ENCODE results near the gene EHHADH. TPM values are rescaled to one million over a fixed set of nuclear protein-coding genes. Genes with fewer than 3 reads are reported as not detected.

EHHADH gene
- total RNA-seq, 1 experiment from 2014 or later: 4.2 TPM

DNA sequence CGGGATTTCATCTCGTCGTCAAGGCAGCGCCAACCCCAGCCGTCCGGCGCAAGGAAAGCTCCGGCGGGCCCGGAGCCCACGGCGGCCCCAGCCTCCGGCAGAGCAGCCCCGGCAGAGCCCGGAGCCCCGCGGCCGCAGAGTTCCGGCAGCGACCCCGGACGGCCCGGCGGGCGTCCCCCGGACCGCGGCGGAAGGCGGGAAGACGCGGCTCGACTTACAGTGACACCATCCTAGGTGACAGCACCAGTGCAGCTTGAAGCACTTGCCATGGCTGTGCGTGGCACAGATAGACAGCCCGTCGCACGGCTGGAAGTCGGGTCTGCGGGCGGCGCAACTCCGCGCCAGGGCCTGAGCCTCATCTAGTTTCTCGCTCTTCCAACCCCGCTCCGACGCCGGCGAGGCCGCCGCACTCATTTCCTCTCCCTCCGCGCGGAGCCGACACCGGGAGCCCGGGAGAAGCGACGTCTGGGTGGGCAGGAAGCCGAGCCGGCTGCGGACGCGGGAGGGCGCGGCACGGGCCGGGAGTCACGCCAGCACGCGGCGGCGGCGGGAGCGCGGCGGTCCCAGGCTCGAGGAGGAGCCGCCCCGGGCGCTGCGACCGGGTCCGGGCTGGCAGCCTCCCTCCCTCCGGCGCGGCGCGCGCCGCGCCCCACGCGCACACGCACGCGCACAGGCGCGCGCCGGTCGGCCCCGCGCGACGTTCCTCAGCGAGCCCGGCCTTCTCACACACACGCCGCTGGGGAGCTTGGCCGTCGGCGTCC, 101.3 kb downstream of the EHHADH start, which contains the start of gene C3orf70 (continued):
- TF ChIP-seq IRF2 (CRISPR knock-in tag; IDR thresholded peaks at IDR 0.05; ENCODE audit: borderline replicate concordance, low read depth) (no peak), FOXP1 (CRISPR knock-in tag; IDR thresholded peaks at IDR 0.05; ENCODE audit: borderline replicate concordance) (peak; percentile 77), GTF2I (CRISPR knock-in tag; conservative IDR thresholded peaks at IDR 0.05) (no peak)
- TF ChIP-seq, protein P1, sequence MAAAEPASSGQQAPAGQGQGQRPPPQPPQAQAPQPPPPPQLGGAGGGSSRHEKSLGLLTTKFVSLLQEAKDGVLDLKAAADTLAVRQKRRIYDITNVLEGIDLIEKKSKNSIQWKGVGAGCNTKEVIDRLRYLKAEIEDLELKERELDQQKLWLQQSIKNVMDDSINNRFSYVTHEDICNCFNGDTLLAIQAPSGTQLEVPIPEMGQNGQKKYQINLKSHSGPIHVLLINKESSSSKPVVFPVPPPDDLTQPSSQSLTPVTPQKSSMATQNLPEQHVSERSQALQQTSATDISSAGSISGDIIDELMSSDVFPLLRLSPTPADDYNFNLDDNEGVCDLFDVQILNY (CRISPR knock-in tag; IDR thresholded peaks at IDR 0.05): peak; percentile 83; the same call in 1 of the 2 replicates
- TF ChIP-seq, protein P2, sequence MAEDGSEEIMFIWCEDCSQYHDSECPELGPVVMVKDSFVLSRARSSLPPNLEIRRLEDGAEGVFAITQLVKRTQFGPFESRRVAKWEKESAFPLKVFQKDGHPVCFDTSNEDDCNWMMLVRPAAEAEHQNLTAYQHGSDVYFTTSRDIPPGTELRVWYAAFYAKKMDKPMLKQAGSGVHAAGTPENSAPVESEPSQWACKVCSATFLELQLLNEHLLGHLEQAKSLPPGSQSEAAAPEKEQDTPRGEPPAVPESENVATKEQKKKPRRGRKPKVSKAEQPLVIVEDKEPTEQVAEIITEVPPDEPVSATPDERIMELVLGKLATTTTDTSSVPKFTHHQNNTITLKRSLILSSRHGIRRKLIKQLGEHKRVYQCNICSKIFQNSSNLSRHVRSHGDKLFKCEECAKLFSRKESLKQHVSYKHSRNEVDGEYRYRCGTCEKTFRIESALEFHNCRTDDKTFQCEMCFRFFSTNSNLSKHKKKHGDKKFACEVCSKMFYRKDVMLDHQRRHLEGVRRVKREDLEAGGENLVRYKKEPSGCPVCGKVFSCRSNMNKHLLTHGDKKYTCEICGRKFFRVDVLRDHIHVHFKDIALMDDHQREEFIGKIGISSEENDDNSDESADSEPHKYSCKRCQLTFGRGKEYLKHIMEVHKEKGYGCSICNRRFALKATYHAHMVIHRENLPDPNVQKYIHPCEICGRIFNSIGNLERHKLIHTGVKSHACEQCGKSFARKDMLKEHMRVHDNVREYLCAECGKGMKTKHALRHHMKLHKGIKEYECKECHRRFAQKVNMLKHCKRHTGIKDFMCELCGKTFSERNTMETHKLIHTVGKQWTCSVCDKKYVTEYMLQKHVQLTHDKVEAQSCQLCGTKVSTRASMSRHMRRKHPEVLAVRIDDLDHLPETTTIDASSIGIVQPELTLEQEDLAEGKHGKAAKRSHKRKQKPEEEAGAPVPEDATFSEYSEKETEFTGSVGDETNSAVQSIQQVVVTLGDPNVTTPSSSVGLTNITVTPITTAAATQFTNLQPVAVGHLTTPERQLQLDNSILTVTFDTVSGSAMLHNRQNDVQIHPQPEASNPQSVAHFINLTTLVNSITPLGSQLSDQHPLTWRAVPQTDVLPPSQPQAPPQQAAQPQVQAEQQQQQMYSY (CRISPR knock-in tag; IDR thresholded peaks at IDR 0.05): peak; percentile 10; the same call in 1 of the 2 replicates

DNA sequence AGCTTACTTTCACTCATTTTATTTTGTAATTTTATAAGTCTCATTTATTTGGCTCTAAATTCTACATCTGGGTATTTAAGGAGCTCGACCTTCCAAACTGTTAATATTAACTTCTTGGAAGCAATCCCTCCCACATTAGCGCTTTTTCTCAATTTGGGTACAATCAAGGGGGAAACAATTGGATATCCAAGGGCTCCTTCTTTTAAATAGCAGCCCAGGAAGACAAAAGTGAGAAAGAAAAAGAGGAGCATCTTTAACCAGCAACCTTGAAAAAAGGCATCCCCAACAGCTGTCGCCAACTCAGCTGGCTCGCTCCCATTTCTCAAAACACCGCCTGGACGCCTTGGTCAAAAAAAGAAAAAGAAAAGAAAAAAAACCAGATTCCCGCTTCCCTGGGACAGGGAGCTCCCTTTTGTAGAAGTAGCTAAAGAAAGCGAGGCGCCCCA, 101.9 kb downstream of the EHHADH start:
- ATAC-seq (no peak), DNase-seq (ENCODE audit: low spot score) (no peak)
- ChIA-PET CTCF (interaction anchor here (0.7 to 1.9 kb wide), 6 partner anchors 25 to 611 kb away, joined by 3 to 6 read pairs (median 3); no protein-coding TSS in a partner anchor), POLR2A (interaction anchor here (0.5 kb wide), 1 partner anchor 141 kb away, joined by 4 read pairs; no protein-coding TSS in a partner anchor)
- Mint-ChIP-seq H3K4me3 (peak overlapping the region; percentile 75), H3K9me3 (no peaks in the 10 kb centered on the region), H3K27ac (no peak overlapping the region), H3K27me3 (ENCODE audit: low read depth) (peaks cover 43% of the 10 kb centered on the region), H3K4me1 (peaks cover 7% of the 10 kb centered on the region), H3K36me3 (no peaks in the 10 kb centered on the region)
- TF ChIP-seq NFATC4 (CRISPR knock-in tag; IDR thresholded peaks at IDR 0.05): no peak
- TF ChIP-seq OVOL2 (CRISPR knock-in tag; IDR thresholded peaks at IDR 0.05; ENCODE audit: borderline replicate concordance): no peak
- TF ChIP-seq, protein P2 (CRISPR knock-in tag; IDR thresholded peaks at IDR 0.05): no peak
- TF ChIP-seq, protein P3, sequence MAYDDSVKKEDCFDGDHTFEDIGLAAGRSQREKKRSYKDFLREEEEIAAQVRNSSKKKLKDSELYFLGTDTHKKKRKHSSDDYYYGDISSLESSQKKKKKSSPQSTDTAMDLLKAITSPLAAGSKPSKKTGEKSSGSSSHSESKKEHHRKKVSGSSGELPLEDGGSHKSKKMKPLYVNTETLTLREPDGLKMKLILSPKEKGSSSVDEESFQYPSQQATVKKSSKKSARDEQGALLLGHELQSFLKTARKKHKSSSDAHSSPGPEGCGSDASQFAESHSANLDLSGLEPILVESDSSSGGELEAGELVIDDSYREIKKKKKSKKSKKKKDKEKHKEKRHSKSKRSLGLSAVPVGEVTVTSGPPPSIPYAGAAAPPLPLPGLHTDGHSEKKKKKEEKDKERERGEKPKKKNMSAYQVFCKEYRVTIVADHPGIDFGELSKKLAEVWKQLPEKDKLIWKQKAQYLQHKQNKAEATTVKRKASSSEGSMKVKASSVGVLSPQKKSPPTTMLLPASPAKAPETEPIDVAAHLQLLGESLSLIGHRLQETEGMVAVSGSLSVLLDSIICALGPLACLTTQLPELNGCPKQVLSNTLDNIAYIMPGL (CRISPR knock-in tag; IDR thresholded peaks at IDR 0.05): no peak
- no peak for TF ChIP-seq ZNF416 (CRISPR knock-in tag; IDR thresholded peaks at IDR 0.05)
- TF ChIP-seq EMX1 (CRISPR knock-in tag; IDR thresholded peaks at IDR 0.05): no peak
- TF ChIP-seq RELA (CRISPR knock-in tag; IDR thresholded peaks at IDR 0.05; ENCODE audit: borderline replicate concordance): no peak
- no peak for TF ChIP-seq NFE2L1 (CRISPR knock-in tag; IDR thresholded peaks at IDR 0.05)
- TF ChIP-seq CREB1 (CRISPR knock-in tag; IDR thresholded peaks at IDR 0.05): no peak
